Loucy (cell line): ENCODE data around the gene ZBED1.
"Not testable (repeated sequence)": the region's sequence is repeated elsewhere in the genome, so short reads cannot be mapped to it uniquely, and the experiment has no call there.

ENCODE experiments used
- CTCF ChIP-seq: fragments of 200-600 bp; sonication (generic); conservative IDR thresholded peaks from 2 replicates; pipeline ENCODE4 v1.5.1; 2014; ENCODE audit warnings: mild to moderate bottlenecking, antibody characterized with exemption, low read length
- EZH2phosphoT487 ChIP-seq: fragments of 200-600 bp; IDR thresholded peaks from 2 replicates; pipeline ENCODE4 v1.6.1; 2018; ENCODE audit warnings: antibody characterized with exemption, mild to moderate bottlenecking, moderate library complexity, borderline replicate concordance

GRCh38 chrX:2456091-2456490 lies 44.7 kb downstream of the ZBED1 start:
- not testable (repeated sequence) for TF ChIP-seq CTCF, EZH2phosphoT487
